ENCODE data around the gene LAMA1. TPM values are rescaled to one million over a fixed set of nuclear protein-coding genes. Genes with fewer than 3 reads are reported as not detected.

LAMA1 gene
- total RNA-seq, 4 donors from 2014 or later = 0.48 to 2.9 (median 2.6) TPM; not detected in 1

DNA sequence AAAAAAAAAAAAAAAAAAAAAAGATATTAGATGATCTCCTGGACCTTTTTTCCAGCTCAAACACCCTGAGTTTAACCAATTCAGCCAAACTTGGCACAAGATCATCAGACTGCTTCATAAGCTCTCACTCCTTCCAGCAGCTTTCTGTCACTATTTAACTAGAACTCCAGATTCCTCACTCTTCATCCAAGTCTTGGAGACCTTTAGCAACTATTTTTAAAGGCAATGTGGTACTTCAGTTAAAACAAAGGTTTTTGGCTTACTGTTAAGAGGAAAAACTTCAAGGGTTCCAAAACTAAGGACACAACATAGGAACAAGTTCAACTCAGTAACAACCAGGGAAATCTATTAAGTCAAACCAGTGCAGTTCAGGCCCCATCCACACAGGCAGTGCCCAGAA lies 23.2 kb downstream of the LAMA1 start:
- no peaks in the 10 kb centered on the region for H3K9me3 ChIP-seq
- in situ Hi-C loops (cut with MboI; ENCODE audit: low pct_ligation_motif_present in 1 of 4, low pct_unique_long_range_greater_than_20kb in 1 of 4, low sequenced_read_pairs in 3 of 4) = no loop called here
- H3K4me1 ChIP-seq = no peaks in the 10 kb centered on the region
- no peak overlapping the region for H3K27ac ChIP-seq
- TF ChIP-seq POLR2AphosphoS5 (IDR thresholded peaks at IDR 0.05) = no peak
- TF ChIP-seq, protein P1, sequence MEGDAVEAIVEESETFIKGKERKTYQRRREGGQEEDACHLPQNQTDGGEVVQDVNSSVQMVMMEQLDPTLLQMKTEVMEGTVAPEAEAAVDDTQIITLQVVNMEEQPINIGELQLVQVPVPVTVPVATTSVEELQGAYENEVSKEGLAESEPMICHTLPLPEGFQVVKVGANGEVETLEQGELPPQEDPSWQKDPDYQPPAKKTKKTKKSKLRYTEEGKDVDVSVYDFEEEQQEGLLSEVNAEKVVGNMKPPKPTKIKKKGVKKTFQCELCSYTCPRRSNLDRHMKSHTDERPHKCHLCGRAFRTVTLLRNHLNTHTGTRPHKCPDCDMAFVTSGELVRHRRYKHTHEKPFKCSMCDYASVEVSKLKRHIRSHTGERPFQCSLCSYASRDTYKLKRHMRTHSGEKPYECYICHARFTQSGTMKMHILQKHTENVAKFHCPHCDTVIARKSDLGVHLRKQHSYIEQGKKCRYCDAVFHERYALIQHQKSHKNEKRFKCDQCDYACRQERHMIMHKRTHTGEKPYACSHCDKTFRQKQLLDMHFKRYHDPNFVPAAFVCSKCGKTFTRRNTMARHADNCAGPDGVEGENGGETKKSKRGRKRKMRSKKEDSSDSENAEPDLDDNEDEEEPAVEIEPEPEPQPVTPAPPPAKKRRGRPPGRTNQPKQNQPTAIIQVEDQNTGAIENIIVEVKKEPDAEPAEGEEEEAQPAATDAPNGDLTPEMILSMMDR (IDR thresholded peaks at IDR 0.05) = no peak
- TF ChIP-seq EP300 (IDR thresholded peaks at IDR 0.05; ENCODE audit: low read depth) = no peak
- TF ChIP-seq POLR2A (IDR thresholded peaks at IDR 0.05) = no peak
- intact Hi-C loops (cut with DNase I; ENCODE audit: low total_unique reads) = no loop called here
- H3K4me3 ChIP-seq = no peak overlapping the region
- H3K36me3 ChIP-seq = no peaks in the 10 kb centered on the region
- DNase-seq = no peak
- no peaks in the 10 kb centered on the region for H3K27me3 ChIP-seq

DNA sequence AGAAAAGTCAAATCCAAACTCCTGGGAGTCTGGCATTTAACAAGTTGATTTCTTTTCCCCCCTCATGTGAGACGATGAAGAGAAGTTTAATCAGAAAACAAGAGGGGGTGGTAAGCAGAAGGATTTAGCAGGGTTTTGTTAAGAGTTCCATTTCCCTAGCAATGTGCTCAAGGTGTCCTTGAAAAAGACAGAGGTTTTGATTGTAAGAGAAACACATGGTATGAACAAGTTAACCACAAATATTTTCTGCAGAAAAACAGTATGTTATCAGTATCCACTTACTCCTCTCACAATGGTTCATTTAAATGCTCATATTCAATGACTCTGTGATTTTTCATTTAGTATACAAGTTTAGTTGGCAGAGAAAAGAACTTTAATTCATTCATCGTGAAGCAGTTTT lies 26.8 kb downstream of the LAMA1 start:
- in situ Hi-C loops (cut with MboI; ENCODE audit: low pct_ligation_motif_present in 1 of 4, low pct_unique_long_range_greater_than_20kb in 1 of 4, low sequenced_read_pairs in 3 of 4) (no loop called here), intact Hi-C loops (cut with DNase I; ENCODE audit: low total_unique reads) (no loop called here)
- H3K9me3 ChIP-seq = no peaks in the 10 kb centered on the region
- H3K4me3 ChIP-seq = no peak overlapping the region
- H3K27ac ChIP-seq = no peak overlapping the region
- DNase-seq = no peak
- H3K4me1 ChIP-seq = no peaks in the 10 kb centered on the region
- whole genome bisulfite sequencing, 2 donors (ENCODE audit: low coverage in 1 of 2) = 45 to 53% methylated on average over 2 of the region's 2 CpGs
- TF ChIP-seq EP300 (IDR thresholded peaks at IDR 0.05; ENCODE audit: low read depth) (no peak), POLR2AphosphoS5 (IDR thresholded peaks at IDR 0.05) (no peak), POLR2A (IDR thresholded peaks at IDR 0.05) (no peak)
- TF ChIP-seq, protein P1 (IDR thresholded peaks at IDR 0.05) = no peak
- no peaks in the 10 kb centered on the region for H3K36me3 ChIP-seq
- no peaks in the 10 kb centered on the region for H3K27me3 ChIP-seq

GRCh38 chr18:7089369-7089768 lies 28.2 kb downstream of the LAMA1 start:
- H3K36me3 ChIP-seq = no peaks in the 10 kb centered on the region
- no peak overlapping the region for H3K27ac ChIP-seq
- H3K9me3 ChIP-seq = no peaks in the 10 kb centered on the region
- H3K4me1 ChIP-seq = peaks cover 0 to 2% (median 0%) of the 10 kb centered on the region in 4 donors
- in situ Hi-C loops (cut with MboI; ENCODE audit: low pct_ligation_motif_present in 1 of 4, low pct_unique_long_range_greater_than_20kb in 1 of 4, low sequenced_read_pairs in 3 of 4) = no loop called here
- DNase-seq = no peak
- TF ChIP-seq EP300 (IDR thresholded peaks at IDR 0.05; ENCODE audit: low read depth) (no peak), POLR2A (IDR thresholded peaks at IDR 0.05) (no peak), POLR2AphosphoS5 (IDR thresholded peaks at IDR 0.05) (no peak)
- TF ChIP-seq, protein P1 (IDR thresholded peaks at IDR 0.05) = no peak
- intact Hi-C loops (cut with DNase I; ENCODE audit: low total_unique reads) = no loop called here
- 49 to 59% methylated on average over 8 of the region's 8 CpGs for WGBS, 2 donors (ENCODE audit: low coverage in 1 of 2)
- no peak overlapping the region for H3K4me3 ChIP-seq
- no peaks in the 10 kb centered on the region for H3K27me3 ChIP-seq

- in situ Hi-C loops (cut with MboI; ENCODE audit: low pct_ligation_motif_present in 1 of 4, low pct_unique_long_range_greater_than_20kb in 1 of 4, low sequenced_read_pairs in 3 of 4) (no loop called here), intact Hi-C loops (cut with DNase I; ENCODE audit: low total_unique reads) (no loop called here)
- peak in 1 of 3 donors; percentile 49 for TF ChIP-seq POLR2AphosphoS5 (IDR thresholded peaks at IDR 0.05)
- TF ChIP-seq EP300 (IDR thresholded peaks at IDR 0.05; ENCODE audit: low read depth) = no peak
- TF ChIP-seq, protein P1 (IDR thresholded peaks at IDR 0.05) = no peak
- H3K36me3 ChIP-seq = no peaks in the 10 kb centered on the region
- WGBS, 2 donors (ENCODE audit: low coverage in 1 of 2) = 55 to 74% methylated on average over 6 of the region's 6 CpGs
- peak overlapping the region in 3 of 4 donors; percentile 41 to 65 (median 60) for H3K27ac ChIP-seq
- no peaks in the 10 kb centered on the region for H3K9me3 ChIP-seq
- peaks cover 0 to 3% (median 0%) of the 10 kb centered on the region in 4 donors for H3K4me1 ChIP-seq
- no peaks in the 10 kb centered on the region for H3K27me3 ChIP-seq
- no peak overlapping the region for H3K4me3 ChIP-seq
- DNase-seq = no peak
Measured at GRCh38 chr18:7084080-7085065, 33.2 kb downstream of the LAMA1 start.

Measured in transverse colon (tissue), 4 donors.